ENCODE results near the gene CELSR1.

CELSR1 gene

DNA sequence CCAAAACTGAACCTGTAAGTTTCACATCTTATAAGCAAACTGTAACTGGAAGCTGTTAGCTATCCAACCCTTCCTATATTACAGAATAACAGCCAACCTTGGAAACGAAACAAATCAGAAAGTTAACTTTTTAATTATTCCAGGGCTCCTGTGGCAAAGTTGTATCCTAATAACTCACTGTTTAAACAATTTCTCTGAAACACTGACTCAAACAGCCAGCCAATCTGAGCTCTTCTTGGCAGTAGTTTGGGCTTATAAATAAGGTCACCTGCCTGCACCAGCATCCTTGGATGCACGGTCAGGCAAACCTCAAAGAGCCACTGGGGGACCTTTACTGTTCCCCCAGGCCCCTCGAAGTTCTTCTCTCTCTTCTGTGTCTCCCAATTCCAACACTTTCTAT lies 5.0 kb downstream of the CELSR1 start:
- Histone ChIP-seq H3K27me3 (ENCODE audit: control insufficient read depth in 1 of 2, insufficient read depth in 2 of 2, low read length in 2 of 2) (peaks cover 8 to 11% of the 10 kb centered on the region in 2 donors), H3K27ac (ENCODE audit: low read depth, low read length) (no peak overlapping the region)

DNA sequence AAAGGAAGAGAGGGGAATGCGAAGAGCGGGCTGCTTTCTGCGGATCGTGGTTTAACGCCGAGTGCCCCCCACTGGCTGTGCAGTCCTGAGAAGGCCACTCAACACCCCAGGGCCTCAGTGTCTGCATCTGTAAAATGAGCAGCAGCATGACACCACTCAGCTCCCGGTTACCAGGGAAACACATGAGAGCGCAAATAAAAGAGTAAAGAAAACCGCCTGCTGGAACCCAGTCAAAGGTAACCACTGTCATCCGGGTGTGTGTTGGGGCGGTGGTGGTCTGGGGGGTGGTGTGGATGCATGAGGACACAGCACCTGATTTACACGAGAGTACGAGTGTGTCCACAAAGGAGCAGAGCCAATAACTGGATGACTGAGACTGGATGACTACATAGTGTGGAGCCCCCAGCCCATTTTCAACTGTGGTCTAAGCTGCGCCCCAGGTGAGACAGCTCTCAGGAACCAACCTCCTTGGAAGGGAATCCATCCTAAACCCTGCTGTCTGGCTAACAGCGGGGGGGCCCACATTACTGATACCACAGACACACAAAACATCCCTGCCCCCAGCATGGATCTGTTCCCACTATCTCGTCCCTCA lies 5.7 kb downstream of the CELSR1 start:
- Histone ChIP-seq H3K9me3 (ENCODE audit: control insufficient read depth in 1 of 2, low read length in 2 of 2) (no peaks in the 10 kb centered on the region), H3K27ac (ENCODE audit: low read depth, low read length) (no peak overlapping the region), H3K27me3 (ENCODE audit: control insufficient read depth in 1 of 2, insufficient read depth in 2 of 2, low read length in 2 of 2) (peaks cover 11 to 16% of the 10 kb centered on the region in 2 donors), H3K4me3 (ENCODE audit: low read depth in 1 of 2, low read length in 2 of 2) (no peak overlapping the region), H3K36me3 (ENCODE audit: control insufficient read depth in 1 of 2, insufficient read depth in 2 of 2, low read length in 2 of 2) (no peaks in the 10 kb centered on the region), H3K9ac (ENCODE audit: low read depth in 1 of 2, low read length in 2 of 2) (no peak overlapping the region), H3K4me1 (ENCODE audit: control insufficient read depth in 1 of 2, insufficient read depth in 2 of 2, low read length in 2 of 2) (no peaks in the 10 kb centered on the region)

More for the DNA sequence above, 5.0 kb downstream of the CELSR1 start:
- H3K4me1 ChIP-seq (ENCODE audit: control insufficient read depth in 1 of 2, insufficient read depth in 2 of 2, low read length in 2 of 2), result no peaks in the 10 kb centered on the region
- no peak overlapping the region for H3K9ac ChIP-seq (ENCODE audit: low read depth in 1 of 2, low read length in 2 of 2)
- no peaks in the 10 kb centered on the region for H3K36me3 ChIP-seq (ENCODE audit: control insufficient read depth in 1 of 2, insufficient read depth in 2 of 2, low read length in 2 of 2)
- no peaks in the 10 kb centered on the region for H3K9me3 ChIP-seq (ENCODE audit: control insufficient read depth in 1 of 2, low read length in 2 of 2)
- no peak overlapping the region for H3K4me3 ChIP-seq (ENCODE audit: low read depth in 1 of 2, low read length in 2 of 2)

DNA sequence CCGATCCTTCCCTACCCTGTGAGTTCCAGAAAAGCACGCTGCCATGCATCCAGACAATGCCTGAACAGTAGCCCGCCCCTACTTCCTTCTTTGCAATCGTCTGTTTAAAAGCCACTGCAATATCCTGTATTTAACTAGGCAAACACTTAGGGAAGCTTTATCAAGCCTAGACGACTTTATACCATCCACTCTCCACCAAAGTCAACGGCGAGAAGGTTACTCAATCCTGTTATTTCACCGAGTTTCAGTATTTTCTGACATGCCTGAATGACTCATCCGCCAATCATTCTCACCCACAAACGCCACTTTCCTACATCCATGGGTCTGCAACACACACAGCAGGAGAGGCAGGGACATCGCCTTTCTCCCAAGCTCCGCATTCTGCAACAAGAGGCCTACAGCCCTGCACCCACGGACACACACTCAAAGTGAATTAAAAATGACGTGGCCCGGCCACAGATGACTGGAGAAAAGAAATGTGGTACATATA lies 9.3 kb downstream of the CELSR1 start:
- no peak overlapping the region for H3K9ac ChIP-seq (ENCODE audit: low read depth in 1 of 2, low read length in 2 of 2)
- H3K9me3 ChIP-seq (ENCODE audit: control insufficient read depth in 1 of 2, low read length in 2 of 2), result no peaks in the 10 kb centered on the region
- no peak overlapping the region for H3K27ac ChIP-seq (ENCODE audit: low read depth, low read length)

DNA sequence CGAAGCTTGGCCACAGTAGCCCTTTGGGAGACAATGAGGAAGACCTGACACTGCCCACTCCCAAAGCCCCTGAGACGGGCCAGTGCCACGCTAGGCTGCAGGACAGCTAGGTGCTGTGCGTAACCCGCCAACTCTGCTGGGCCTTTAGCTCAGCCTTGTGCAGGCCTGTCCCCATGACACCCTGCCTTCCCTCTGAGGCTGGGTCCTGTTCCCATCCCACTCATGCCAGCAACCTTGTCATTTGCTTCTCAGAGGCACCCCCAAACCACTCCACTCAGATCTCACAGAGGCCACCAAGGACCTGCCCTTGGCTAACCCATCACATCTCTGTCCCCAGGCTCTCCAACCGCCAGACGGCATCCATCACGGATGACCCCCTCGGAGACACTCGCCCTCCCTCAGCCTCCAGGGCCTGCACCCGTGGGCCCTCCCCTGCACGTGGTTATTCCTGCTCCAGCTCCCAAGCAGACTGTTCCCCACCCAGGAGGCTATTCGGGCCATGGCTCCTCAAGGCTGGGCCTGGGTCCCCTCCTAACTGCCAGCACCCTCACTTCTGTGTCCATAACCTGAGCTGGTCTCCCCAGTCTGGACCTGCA lies 11.1 kb downstream of the CELSR1 start:
- H3K27me3 ChIP-seq (ENCODE audit: control insufficient read depth in 1 of 2, insufficient read depth in 2 of 2, low read length in 2 of 2), result peaks cover 26 to 42% of the 10 kb centered on the region in 2 donors
- no peak overlapping the region for H3K27ac ChIP-seq (ENCODE audit: low read depth, low read length)
- H3K36me3 ChIP-seq (ENCODE audit: control insufficient read depth in 1 of 2, insufficient read depth in 2 of 2, low read length in 2 of 2), result no peaks in the 10 kb centered on the region
- no peak overlapping the region for H3K9ac ChIP-seq (ENCODE audit: low read depth in 1 of 2, low read length in 2 of 2)
- no peaks in the 10 kb centered on the region for H3K4me1 ChIP-seq (ENCODE audit: control insufficient read depth in 1 of 2, insufficient read depth in 2 of 2, low read length in 2 of 2)
- H3K4me3 ChIP-seq (ENCODE audit: low read depth in 1 of 2, low read length in 2 of 2), result no peak overlapping the region
- no peaks in the 10 kb centered on the region for H3K9me3 ChIP-seq (ENCODE audit: control insufficient read depth in 1 of 2, low read length in 2 of 2)

More for the DNA sequence above, 9.3 kb downstream of the CELSR1 start:
- Histone ChIP-seq H3K4me1 (ENCODE audit: control insufficient read depth in 1 of 2, insufficient read depth in 2 of 2, low read length in 2 of 2) (no peaks in the 10 kb centered on the region), H3K36me3 (ENCODE audit: control insufficient read depth in 1 of 2, insufficient read depth in 2 of 2, low read length in 2 of 2) (no peaks in the 10 kb centered on the region), H3K27me3 (ENCODE audit: control insufficient read depth in 1 of 2, insufficient read depth in 2 of 2, low read length in 2 of 2) (peaks cover 26 to 38% of the 10 kb centered on the region in 2 donors), H3K4me3 (ENCODE audit: low read depth in 1 of 2, low read length in 2 of 2) (no peak overlapping the region)

DNA sequence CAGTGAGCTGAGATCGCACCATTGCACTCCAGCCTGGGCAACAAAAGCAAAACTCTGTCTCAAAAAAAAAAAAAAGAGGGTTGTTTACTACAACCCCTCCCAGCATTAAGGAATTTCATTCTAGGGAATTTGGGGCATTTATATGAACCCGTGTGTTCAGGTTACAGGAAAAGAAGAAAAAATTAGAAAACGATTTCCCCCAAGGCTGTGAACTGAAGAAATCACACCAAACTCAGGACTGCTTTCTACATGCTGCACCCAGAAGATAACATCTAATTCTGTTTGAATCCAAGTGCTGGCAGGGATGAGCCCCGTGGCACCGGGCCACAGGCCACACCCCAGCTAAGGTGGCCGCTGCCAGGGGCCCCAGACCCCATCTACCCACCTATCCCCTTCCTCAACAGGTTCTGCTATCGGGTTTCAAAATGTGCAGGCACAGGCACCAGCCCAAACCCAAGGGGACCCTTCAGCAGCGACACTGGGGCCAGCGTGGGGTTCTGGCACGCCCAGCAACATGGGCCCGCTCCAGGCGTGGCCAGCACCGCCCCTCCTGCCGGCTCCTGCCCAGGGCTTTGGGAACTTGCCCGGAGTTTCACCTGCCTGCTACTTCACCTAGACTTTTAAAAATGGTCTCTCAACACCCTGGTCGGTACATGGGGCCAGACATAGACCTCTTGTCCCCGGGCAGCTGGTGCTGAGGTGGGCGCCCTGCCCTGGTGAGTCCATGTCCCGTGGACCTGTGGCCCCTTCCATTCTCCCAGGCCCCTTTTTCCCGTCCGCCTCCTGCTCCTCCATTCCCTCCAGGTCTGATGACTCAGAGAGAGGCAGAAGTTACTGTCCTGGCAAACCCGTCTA lies 11.8 kb downstream of the CELSR1 start:
- no peak overlapping the region for H3K9ac ChIP-seq (ENCODE audit: low read depth in 1 of 2, low read length in 2 of 2)
- H3K4me3 ChIP-seq (ENCODE audit: low read depth in 1 of 2, low read length in 2 of 2), result no peak overlapping the region
- H3K36me3 ChIP-seq (ENCODE audit: control insufficient read depth in 1 of 2, insufficient read depth in 2 of 2, low read length in 2 of 2), result no peaks in the 10 kb centered on the region
- H3K4me1 ChIP-seq (ENCODE audit: control insufficient read depth in 1 of 2, insufficient read depth in 2 of 2, low read length in 2 of 2), result no peaks in the 10 kb centered on the region
- H3K27me3 ChIP-seq (ENCODE audit: control insufficient read depth in 1 of 2, insufficient read depth in 2 of 2, low read length in 2 of 2), result peaks cover 26 to 42% of the 10 kb centered on the region in 2 donors
- H3K27ac ChIP-seq (ENCODE audit: low read depth, low read length), result no peak overlapping the region
- no peaks in the 10 kb centered on the region for H3K9me3 ChIP-seq (ENCODE audit: control insufficient read depth in 1 of 2, low read length in 2 of 2)

DNA sequence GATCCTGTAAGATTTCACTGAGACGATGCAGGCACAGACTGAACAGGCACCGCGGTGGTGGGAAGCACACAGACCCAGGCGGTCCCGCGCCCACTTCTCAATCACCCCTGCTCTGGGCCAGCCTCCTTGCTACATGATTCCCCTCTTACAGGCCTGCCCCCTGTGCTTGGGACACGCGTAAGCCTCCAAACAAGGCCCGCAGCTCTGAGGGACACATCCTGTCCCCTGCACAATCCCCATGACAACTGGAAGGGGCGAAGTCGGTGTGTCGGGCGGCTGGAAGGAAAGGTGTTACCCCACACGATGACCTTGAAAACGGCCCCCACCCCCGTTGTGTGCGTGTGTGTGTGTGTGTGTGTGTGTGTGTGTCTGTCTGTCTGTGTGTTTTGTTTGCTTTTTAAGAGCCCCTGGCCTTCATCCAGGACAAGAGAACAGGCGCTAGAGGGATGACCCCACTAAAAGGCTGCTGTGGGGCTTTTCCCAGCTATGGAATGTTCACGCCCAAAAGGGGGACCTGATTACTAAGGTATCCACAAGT lies 13.1 kb downstream of the CELSR1 start:
- no peaks in the 10 kb centered on the region for H3K4me1 ChIP-seq (ENCODE audit: control insufficient read depth in 1 of 2, insufficient read depth in 2 of 2, low read length in 2 of 2)
- no peak overlapping the region for H3K27ac ChIP-seq (ENCODE audit: low read depth, low read length)

DNA sequence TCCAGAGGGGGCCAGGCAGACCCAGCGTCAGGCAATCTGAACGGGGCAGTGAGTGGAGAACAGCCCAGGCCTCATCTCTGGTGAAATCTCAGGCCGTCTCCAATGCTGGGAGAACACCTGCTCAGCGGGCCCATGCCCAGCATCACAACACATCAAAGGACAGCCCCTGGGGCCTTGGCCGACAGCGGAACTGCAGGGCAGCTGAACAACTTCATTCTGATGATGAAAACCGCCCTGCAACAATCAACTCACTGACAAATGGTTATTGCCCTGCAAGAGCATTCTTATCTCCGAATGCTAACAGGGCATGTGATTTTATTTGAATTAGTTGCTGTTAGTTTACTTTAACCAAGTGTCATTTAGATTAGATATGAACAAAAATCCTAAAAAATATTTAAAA lies 14.6 kb downstream of the CELSR1 start:
- Histone ChIP-seq H3K27ac (ENCODE audit: low read depth, low read length) (no peak overlapping the region), H3K27me3 (ENCODE audit: control insufficient read depth in 1 of 2, insufficient read depth in 2 of 2, low read length in 2 of 2) (peaks cover 26 to 42% of the 10 kb centered on the region in 2 donors), H3K4me3 (ENCODE audit: low read depth in 1 of 2, low read length in 2 of 2) (no peak overlapping the region), H3K4me1 (ENCODE audit: control insufficient read depth in 1 of 2, insufficient read depth in 2 of 2, low read length in 2 of 2) (no peaks in the 10 kb centered on the region), H3K9ac (ENCODE audit: low read depth in 1 of 2, low read length in 2 of 2) (no peak overlapping the region), H3K9me3 (ENCODE audit: control insufficient read depth in 1 of 2, low read length in 2 of 2) (no peaks in the 10 kb centered on the region), H3K36me3 (ENCODE audit: control insufficient read depth in 1 of 2, insufficient read depth in 2 of 2, low read length in 2 of 2) (no peaks in the 10 kb centered on the region)

More for the DNA sequence above, 13.1 kb downstream of the CELSR1 start:
- no peaks in the 10 kb centered on the region for H3K36me3 ChIP-seq (ENCODE audit: control insufficient read depth in 1 of 2, insufficient read depth in 2 of 2, low read length in 2 of 2)
- H3K27me3 ChIP-seq (ENCODE audit: control insufficient read depth in 1 of 2, insufficient read depth in 2 of 2, low read length in 2 of 2), result peaks cover 26 to 42% of the 10 kb centered on the region in 2 donors
- no peak overlapping the region for H3K4me3 ChIP-seq (ENCODE audit: low read depth in 1 of 2, low read length in 2 of 2)
- no peak overlapping the region for H3K9ac ChIP-seq (ENCODE audit: low read depth in 1 of 2, low read length in 2 of 2)
- no peaks in the 10 kb centered on the region for H3K9me3 ChIP-seq (ENCODE audit: control insufficient read depth in 1 of 2, low read length in 2 of 2)

DNA sequence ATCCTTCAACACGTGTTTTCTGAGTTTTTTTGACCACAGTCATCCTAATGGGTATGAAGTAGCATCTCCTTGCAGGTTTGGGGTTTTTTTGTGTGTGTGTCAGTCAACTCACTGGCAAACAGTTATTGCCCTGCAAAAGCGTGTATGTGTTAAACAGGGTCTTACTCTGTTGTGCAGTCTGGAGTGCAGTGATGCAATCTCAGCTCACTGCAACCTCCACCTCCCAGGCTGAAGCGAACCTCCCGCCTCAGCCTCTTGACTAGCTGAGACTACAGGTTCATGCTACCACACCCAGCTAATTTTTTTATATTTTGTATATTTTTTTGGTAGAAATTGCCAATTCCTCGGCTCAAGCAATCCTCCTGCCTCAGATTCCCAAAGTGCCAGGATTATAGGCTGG lies 15.4 kb downstream of the CELSR1 start:
- H3K9me3 ChIP-seq (ENCODE audit: control insufficient read depth in 1 of 2, low read length in 2 of 2), result no peaks in the 10 kb centered on the region
- no peak overlapping the region for H3K27ac ChIP-seq (ENCODE audit: low read depth, low read length)
- no peaks in the 10 kb centered on the region for H3K4me1 ChIP-seq (ENCODE audit: control insufficient read depth in 1 of 2, insufficient read depth in 2 of 2, low read length in 2 of 2)
- no peak overlapping the region for H3K9ac ChIP-seq (ENCODE audit: low read depth in 1 of 2, low read length in 2 of 2)
- no peaks in the 10 kb centered on the region for H3K36me3 ChIP-seq (ENCODE audit: control insufficient read depth in 1 of 2, insufficient read depth in 2 of 2, low read length in 2 of 2)
- no peak overlapping the region for H3K4me3 ChIP-seq (ENCODE audit: low read depth in 1 of 2, low read length in 2 of 2)
- peaks cover 26 to 36% of the 10 kb centered on the region in 2 donors for H3K27me3 ChIP-seq (ENCODE audit: control insufficient read depth in 1 of 2, insufficient read depth in 2 of 2, low read length in 2 of 2)

DNA sequence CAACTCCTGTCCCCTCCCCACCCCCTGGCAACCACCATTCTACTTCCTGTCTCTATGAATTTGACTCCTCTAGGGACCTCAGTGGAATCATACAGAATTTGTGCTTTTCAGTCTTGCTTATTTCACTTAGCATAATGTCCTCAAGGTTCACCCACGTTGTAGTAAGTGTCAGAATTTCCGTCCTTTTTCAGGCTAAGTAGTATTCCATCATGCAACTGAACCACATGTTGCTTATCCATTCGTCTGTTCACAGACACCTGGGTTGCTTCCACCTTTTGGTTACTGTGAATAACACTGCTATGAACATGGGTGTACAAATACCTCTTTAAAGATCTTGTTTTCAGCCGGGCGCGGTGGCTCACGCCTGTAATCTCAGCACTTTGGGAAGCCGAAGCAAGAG lies 16.5 kb downstream of the CELSR1 start:
- no peaks in the 10 kb centered on the region for H3K9me3 ChIP-seq (ENCODE audit: control insufficient read depth in 1 of 2, low read length in 2 of 2)
- no peak overlapping the region for H3K27ac ChIP-seq (ENCODE audit: low read depth, low read length)
- H3K4me1 ChIP-seq (ENCODE audit: control insufficient read depth in 1 of 2, insufficient read depth in 2 of 2, low read length in 2 of 2), result no peaks in the 10 kb centered on the region
- no peak overlapping the region for H3K4me3 ChIP-seq (ENCODE audit: low read depth in 1 of 2, low read length in 2 of 2)
- H3K9ac ChIP-seq (ENCODE audit: low read depth in 1 of 2, low read length in 2 of 2), result no peak overlapping the region
- H3K27me3 ChIP-seq (ENCODE audit: control insufficient read depth in 1 of 2, insufficient read depth in 2 of 2, low read length in 2 of 2), result peaks cover 20 to 25% of the 10 kb centered on the region in 2 donors
- no peaks in the 10 kb centered on the region for H3K36me3 ChIP-seq (ENCODE audit: control insufficient read depth in 1 of 2, insufficient read depth in 2 of 2, low read length in 2 of 2)

DNA sequence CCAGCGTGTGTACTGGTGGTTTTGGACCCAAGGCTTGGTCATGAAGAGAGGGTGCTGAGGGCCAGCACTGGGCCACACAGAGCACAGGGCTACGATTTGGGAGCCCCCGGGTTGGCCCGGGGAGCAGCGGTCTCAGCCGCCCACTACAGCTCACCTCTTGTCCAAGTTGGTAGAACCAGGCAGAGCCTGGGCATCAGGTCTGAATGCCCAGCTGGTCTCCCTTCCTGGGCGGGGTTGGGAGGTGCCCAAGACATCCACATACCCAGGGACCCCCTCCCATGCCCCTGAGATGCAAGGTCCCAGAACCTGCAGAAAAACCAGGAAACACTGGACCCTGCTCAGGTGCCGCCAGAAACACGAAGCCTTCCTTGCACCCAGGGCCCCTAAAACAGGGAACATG lies 18.0 kb downstream of the CELSR1 start:
- no peak overlapping the region for H3K9ac ChIP-seq (ENCODE audit: low read depth in 1 of 2, low read length in 2 of 2)
- peaks cover 5 to 13% of the 10 kb centered on the region in 2 donors for H3K27me3 ChIP-seq (ENCODE audit: control insufficient read depth in 1 of 2, insufficient read depth in 2 of 2, low read length in 2 of 2)
- no peak overlapping the region for H3K4me3 ChIP-seq (ENCODE audit: low read depth in 1 of 2, low read length in 2 of 2)
- no peaks in the 10 kb centered on the region for H3K36me3 ChIP-seq (ENCODE audit: control insufficient read depth in 1 of 2, insufficient read depth in 2 of 2, low read length in 2 of 2)
- H3K9me3 ChIP-seq (ENCODE audit: control insufficient read depth in 1 of 2, low read length in 2 of 2), result no peaks in the 10 kb centered on the region
- H3K4me1 ChIP-seq (ENCODE audit: control insufficient read depth in 1 of 2, insufficient read depth in 2 of 2, low read length in 2 of 2), result no peaks in the 10 kb centered on the region
- H3K27ac ChIP-seq (ENCODE audit: low read depth, low read length), result no peak overlapping the region
